ENCODE results near the gene GPR108. TPM values are rescaled to one million over a fixed set of nuclear protein-coding genes. Genes with fewer than 3 reads are reported as not detected.
A peak's percentile ranks its signal among the peaks of the same experiment; 100 is the strongest.

The GPR108 gene
- total and polyA plus RNA-seq, 2 of the 13 experiments (the other 11 are each of a cell fraction or from before 2014, with no cell fraction given): 36.4 to 63.0 TPM

DNA sequence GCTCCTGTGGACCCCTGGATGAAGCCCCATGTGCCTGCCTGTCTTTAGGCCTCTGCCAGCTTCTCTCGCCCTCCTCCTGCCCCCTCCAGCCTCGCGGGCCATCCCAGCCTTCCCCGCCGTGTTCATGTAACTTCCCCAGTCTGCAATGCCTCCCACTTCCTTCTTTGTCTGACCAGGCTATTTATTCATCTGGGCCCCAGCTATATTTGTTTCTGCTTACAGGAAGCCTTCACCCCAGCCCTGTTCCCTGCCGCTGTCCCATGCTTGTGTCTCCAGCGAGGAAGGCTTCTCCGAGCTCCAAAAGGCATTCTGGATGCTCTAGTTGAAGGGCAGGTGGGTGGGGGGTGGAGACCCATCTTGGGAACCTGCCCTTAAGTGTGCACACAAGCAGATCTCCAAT lies 9.0 kb downstream of the GPR108 start:
- ATAC-seq: no peak
- Histone ChIP-seq H3K79me2 (ENCODE audit: insufficient read depth, low read length) (peaks cover 4% of the 10 kb centered on the region), H3K27ac (ENCODE audit: extremely low read length, insufficient read depth, low read length) (peak overlapping the region; percentile 99), H3K9ac (ENCODE audit: insufficient read depth, low read depth, low read length) (peak overlapping the region; percentile 44), H4K20me1 (ENCODE audit: insufficient read depth, low read length) (no peaks in the 10 kb centered on the region), H3K36me3 (replicated peaks in 1 of 2; ENCODE audit: control insufficient read depth in 1 of 2, insufficient read depth in 2 of 2, low read length in 2 of 2) (no peaks in the 10 kb centered on the region), H3K4me2 (ENCODE audit: low read depth, low read length) (peak overlapping the region; percentile 99), H3K9me3 (ENCODE audit: low read length) (no peaks in the 10 kb centered on the region), H3K27me3 (ENCODE audit: control insufficient read depth in 1 of 2, insufficient read depth in 2 of 2, low read length in 2 of 2) (no peaks in the 10 kb centered on the region), H3K4me3 (replicated peaks in 1 of 3; ENCODE audit: insufficient read depth in 1 of 3, low read depth in 2 of 3, low read length in 3 of 3) (no peak overlapping the region), H3K4me1 (ENCODE audit: insufficient read depth, low read length) (peaks cover 71% of the 10 kb centered on the region), H2AFZ (ENCODE audit: low read length) (no peak overlapping the region)
- 37% methylated on average over 8 of the region's 8 CpGs for WGBS (ENCODE audit: low lambda C conversion rate)
- DNase-seq (ENCODE audit: low spot score): no peak
- CTCF ChIA-PET (ENCODE audit: low intra/inter-chr PET ratio, low total read pairs): no interaction called here
- in situ Hi-C loops (cut with HindIII; ENCODE audit: extremely low pct_ligation_motif_present, low pct_unique_long_range_greater_than_20kb): no loop called here
- intact Hi-C loops (cut with micrococcal nuclease; ENCODE audit: unreplicated experiment): no loop called here
- BruUV-seq (replicated peaks): no TSS peak
- no peak for FAIRE-seq
- POLR2A ChIA-PET: interaction anchor here (1.1 to 3.8 kb wide), 5 partner anchors 8 to 24 kb away, joined by 5 to 187 read pairs (median 25); partner anchors contain the start of genes C3 and GPR108
- TF ChIP-seq, protein P1, sequence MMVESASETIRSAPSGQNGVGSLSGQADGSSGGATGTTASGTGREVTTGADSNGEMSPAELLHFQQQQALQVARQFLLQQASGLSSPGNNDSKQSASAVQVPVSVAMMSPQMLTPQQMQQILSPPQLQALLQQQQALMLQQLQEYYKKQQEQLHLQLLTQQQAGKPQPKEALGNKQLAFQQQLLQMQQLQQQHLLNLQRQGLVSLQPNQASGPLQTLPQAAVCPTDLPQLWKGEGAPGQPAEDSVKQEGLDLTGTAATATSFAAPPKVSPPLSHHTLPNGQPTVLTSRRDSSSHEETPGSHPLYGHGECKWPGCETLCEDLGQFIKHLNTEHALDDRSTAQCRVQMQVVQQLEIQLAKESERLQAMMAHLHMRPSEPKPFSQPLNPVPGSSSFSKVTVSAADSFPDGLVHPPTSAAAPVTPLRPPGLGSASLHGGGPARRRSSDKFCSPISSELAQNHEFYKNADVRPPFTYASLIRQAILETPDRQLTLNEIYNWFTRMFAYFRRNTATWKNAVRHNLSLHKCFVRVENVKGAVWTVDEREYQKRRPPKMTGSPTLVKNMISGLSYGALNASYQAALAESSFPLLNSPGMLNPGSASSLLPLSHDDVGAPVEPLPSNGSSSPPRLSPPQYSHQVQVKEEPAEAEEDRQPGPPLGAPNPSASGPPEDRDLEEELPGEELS (CRISPR knock-in tag; IDR thresholded peaks at IDR 0.05): 0 out of 2 replicates have a peak, but pooled peaks have one; percentile 25
- no peak for TF ChIP-seq NR2F6 (IDR thresholded peaks at IDR 0.05)
- 0 out of 2 replicates have a peak, but pooled peaks have one; percentile 22 for TF ChIP-seq NR2F6 (CRISPR knock-in tag; IDR thresholded peaks at IDR 0.05)
- TF ChIP-seq ZMYM4 (CRISPR knock-in tag; IDR thresholded peaks at IDR 0.05): no peak
- TF ChIP-seq, protein P2, sequence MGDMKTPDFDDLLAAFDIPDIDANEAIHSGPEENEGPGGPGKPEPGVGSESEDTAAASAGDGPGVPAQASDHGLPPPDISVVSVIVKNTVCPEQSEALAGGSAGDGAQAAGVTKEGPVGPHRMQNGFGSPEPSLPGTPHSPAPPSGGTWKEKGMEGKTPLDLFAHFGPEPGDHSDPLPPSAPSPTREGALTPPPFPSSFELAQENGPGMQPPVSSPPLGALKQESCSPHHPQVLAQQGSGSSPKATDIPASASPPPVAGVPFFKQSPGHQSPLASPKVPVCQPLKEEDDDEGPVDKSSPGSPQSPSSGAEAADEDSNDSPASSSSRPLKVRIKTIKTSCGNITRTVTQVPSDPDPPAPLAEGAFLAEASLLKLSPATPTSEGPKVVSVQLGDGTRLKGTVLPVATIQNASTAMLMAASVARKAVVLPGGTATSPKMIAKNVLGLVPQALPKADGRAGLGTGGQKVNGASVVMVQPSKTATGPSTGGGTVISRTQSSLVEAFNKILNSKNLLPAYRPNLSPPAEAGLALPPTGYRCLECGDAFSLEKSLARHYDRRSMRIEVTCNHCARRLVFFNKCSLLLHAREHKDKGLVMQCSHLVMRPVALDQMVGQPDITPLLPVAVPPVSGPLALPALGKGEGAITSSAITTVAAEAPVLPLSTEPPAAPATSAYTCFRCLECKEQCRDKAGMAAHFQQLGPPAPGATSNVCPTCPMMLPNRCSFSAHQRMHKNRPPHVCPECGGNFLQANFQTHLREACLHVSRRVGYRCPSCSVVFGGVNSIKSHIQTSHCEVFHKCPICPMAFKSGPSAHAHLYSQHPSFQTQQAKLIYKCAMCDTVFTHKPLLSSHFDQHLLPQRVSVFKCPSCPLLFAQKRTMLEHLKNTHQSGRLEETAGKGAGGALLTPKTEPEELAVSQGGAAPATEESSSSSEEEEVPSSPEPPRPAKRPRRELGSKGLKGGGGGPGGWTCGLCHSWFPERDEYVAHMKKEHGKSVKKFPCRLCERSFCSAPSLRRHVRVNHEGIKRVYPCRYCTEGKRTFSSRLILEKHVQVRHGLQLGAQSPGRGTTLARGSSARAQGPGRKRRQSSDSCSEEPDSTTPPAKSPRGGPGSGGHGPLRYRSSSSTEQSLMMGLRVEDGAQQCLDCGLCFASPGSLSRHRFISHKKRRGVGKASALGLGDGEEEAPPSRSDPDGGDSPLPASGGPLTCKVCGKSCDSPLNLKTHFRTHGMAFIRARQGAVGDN (CRISPR knock-in tag; IDR thresholded peaks at IDR 0.05): peak; percentile 83
- TF ChIP-seq NFIB (CRISPR knock-in tag; IDR thresholded peaks at IDR 0.05; ENCODE audit: borderline replicate concordance): no peak
- 0 out of 2 replicates have a peak, but pooled peaks have one; percentile 15 for TF ChIP-seq GATAD2A (CRISPR knock-in tag; IDR thresholded peaks at IDR 0.05)
- 0 out of 2 replicates have a peak, but pooled peaks have one; percentile 24 for TF ChIP-seq ZNF232 (CRISPR knock-in tag; IDR thresholded peaks at IDR 0.05; ENCODE audit: borderline replicate concordance)
- TF ChIP-seq ELF3 (CRISPR knock-in tag; IDR thresholded peaks at IDR 0.05): peak; percentile 82
- 0 out of 2 replicates have a peak, but pooled peaks have one; percentile 25 for TF ChIP-seq IRF2 (CRISPR knock-in tag; IDR thresholded peaks at IDR 0.05)
- TF ChIP-seq HDAC2 (CRISPR knock-in tag; IDR thresholded peaks at IDR 0.05): 0 out of 2 replicates have a peak, but pooled peaks have one; percentile 5
- TF ChIP-seq GATAD1 (CRISPR knock-in tag; IDR thresholded peaks at IDR 0.05): 0 out of 2 replicates have a peak, but pooled peaks have one; percentile 20
- no peak for TF ChIP-seq ZFP90 (CRISPR knock-in tag; IDR thresholded peaks at IDR 0.05; ENCODE audit: borderline replicate concordance)
- 0 out of 2 replicates have a peak, but pooled peaks have one; percentile 44 for TF ChIP-seq ERF (CRISPR knock-in tag; IDR thresholded peaks at IDR 0.05)
- TF ChIP-seq, protein P3, sequence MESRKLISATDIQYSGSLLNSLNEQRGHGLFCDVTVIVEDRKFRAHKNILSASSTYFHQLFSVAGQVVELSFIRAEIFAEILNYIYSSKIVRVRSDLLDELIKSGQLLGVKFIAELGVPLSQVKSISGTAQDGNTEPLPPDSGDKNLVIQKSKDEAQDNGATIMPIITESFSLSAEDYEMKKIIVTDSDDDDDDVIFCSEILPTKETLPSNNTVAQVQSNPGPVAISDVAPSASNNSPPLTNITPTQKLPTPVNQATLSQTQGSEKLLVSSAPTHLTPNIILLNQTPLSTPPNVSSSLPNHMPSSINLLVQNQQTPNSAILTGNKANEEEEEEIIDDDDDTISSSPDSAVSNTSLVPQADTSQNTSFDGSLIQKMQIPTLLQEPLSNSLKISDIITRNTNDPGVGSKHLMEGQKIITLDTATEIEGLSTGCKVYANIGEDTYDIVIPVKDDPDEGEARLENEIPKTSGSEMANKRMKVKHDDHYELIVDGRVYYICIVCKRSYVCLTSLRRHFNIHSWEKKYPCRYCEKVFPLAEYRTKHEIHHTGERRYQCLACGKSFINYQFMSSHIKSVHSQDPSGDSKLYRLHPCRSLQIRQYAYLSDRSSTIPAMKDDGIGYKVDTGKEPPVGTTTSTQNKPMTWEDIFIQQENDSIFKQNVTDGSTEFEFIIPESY (CRISPR knock-in tag; IDR thresholded peaks at IDR 0.05): 0 out of 2 replicates have a peak, but pooled peaks have one; percentile 22
- TF ChIP-seq SOX13 (IDR thresholded peaks at IDR 0.05): no peak
- peak in 1 of 2 experiments; percentile 45; a peak in 1 of 4 replicates for TF ChIP-seq SOX13 (CRISPR knock-in tag; conservative IDR thresholded peaks at IDR 0.05 in 1 of 2, IDR thresholded peaks at IDR 0.05 in 1 of 2)
- 0 out of 2 replicates have a peak, but pooled peaks have one; percentile 11 for TF ChIP-seq RARA (CRISPR knock-in tag; IDR thresholded peaks at IDR 0.05)
- TF ChIP-seq AGO2 (optimal IDR thresholded peaks at IDR 0.05; ENCODE audit: low read depth, low read length): no peak
